Measurements from ENCODE around the gene DCANP1.

Gene DCANP1

DNA sequence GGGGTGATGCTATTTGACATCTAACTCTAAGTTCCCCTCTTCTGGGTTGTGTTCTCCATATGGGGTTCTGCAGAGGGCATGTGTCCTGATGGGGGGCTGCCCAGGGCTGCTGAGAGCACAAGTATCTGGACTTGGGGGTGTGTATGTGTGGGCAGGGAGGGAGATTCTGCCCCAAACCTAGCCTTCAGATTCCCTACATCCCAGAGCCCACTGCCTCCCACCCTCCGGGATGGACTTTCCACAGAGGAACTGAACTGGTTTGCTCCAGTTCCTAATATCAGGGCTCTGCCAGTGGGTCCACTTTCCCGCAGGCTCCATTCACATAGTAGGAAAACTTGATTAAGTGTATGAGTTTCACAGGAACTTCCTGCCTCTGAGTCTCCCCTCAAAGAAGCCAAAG lies 21.4 kb upstream of the DCANP1 start:
- no peak for TF ChIP-seq SIN3A (IDR thresholded peaks at IDR 0.05; ENCODE audit: borderline replicate concordance, insufficient read depth, low read length)
- no peak for TF ChIP-seq FOXP2 (optimal IDR thresholded peaks at IDR 0.05; ENCODE audit: borderline replicate concordance, extremely low read depth, extremely low read length, insufficient read depth)
- TF ChIP-seq, protein P1, sequence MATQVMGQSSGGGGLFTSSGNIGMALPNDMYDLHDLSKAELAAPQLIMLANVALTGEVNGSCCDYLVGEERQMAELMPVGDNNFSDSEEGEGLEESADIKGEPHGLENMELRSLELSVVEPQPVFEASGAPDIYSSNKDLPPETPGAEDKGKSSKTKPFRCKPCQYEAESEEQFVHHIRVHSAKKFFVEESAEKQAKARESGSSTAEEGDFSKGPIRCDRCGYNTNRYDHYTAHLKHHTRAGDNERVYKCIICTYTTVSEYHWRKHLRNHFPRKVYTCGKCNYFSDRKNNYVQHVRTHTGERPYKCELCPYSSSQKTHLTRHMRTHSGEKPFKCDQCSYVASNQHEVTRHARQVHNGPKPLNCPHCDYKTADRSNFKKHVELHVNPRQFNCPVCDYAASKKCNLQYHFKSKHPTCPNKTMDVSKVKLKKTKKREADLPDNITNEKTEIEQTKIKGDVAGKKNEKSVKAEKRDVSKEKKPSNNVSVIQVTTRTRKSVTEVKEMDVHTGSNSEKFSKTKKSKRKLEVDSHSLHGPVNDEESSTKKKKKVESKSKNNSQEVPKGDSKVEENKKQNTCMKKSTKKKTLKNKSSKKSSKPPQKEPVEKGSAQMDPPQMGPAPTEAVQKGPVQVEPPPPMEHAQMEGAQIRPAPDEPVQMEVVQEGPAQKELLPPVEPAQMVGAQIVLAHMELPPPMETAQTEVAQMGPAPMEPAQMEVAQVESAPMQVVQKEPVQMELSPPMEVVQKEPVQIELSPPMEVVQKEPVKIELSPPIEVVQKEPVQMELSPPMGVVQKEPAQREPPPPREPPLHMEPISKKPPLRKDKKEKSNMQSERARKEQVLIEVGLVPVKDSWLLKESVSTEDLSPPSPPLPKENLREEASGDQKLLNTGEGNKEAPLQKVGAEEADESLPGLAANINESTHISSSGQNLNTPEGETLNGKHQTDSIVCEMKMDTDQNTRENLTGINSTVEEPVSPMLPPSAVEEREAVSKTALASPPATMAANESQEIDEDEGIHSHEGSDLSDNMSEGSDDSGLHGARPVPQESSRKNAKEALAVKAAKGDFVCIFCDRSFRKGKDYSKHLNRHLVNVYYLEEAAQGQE (IDR thresholded peaks at IDR 0.05; ENCODE audit: insufficient read depth in 1 of 2, low read depth in 2 of 2, low read length in 2 of 2) = no peak
- TF ChIP-seq TAF1 (IDR thresholded peaks at IDR 0.05; ENCODE audit: borderline replicate concordance, insufficient read depth, low read length) = no peak
- no peak for TF ChIP-seq POLR2AphosphoS5 (IDR thresholded peaks at IDR 0.05; ENCODE audit: low read depth, low read length)

DNA sequence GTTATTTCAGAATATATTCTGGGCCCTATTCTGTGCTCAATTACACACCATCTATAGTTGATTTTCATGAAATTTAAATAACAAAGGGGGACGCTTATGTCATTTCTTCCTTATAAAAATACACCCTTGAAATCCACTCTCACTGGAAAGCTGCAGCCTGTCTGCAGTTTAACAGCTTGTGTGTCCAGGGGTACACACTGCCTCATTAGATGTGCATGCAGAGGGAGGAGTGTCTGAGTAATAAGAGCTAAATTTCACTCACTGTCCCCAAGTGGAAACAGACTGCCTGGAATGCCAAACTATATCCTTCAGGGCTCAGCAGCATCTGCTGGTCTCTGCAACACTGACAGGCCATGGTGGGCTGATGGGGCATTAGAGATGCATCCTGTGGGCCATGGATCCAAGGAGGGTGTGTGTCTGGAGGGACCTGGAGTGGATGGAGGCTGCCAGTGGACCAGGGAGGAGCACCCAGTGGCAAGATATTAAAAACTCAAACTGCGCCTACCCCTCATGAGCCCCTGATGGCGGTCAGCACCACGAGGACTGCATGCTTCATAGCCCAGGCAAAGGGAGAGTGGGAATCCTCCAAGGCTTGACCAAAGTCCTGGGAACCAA lies 20.8 kb upstream of the DCANP1 start:
- TF ChIP-seq, protein P1 (IDR thresholded peaks at IDR 0.05; ENCODE audit: insufficient read depth in 1 of 2, low read depth in 2 of 2, low read length in 2 of 2) = no peak
- no peak for TF ChIP-seq SIN3A (IDR thresholded peaks at IDR 0.05; ENCODE audit: borderline replicate concordance, insufficient read depth, low read length)
- TF ChIP-seq FOXP2 (optimal IDR thresholded peaks at IDR 0.05; ENCODE audit: borderline replicate concordance, extremely low read depth, extremely low read length, insufficient read depth) = no peak
- TF ChIP-seq POLR2AphosphoS5 (IDR thresholded peaks at IDR 0.05; ENCODE audit: low read depth, low read length) = no peak
- no peak for TF ChIP-seq TAF1 (IDR thresholded peaks at IDR 0.05; ENCODE audit: borderline replicate concordance, insufficient read depth, low read length)

- no peak for TF ChIP-seq POLR2AphosphoS5 (IDR thresholded peaks at IDR 0.05; ENCODE audit: low read depth, low read length)
- no peak for TF ChIP-seq SIN3A (IDR thresholded peaks at IDR 0.05; ENCODE audit: borderline replicate concordance, insufficient read depth, low read length)
- TF ChIP-seq, protein P1 (IDR thresholded peaks at IDR 0.05; ENCODE audit: insufficient read depth in 1 of 2, low read depth in 2 of 2, low read length in 2 of 2) = no peak
- no peak for TF ChIP-seq TAF1 (IDR thresholded peaks at IDR 0.05; ENCODE audit: borderline replicate concordance, insufficient read depth, low read length)
- no peak for TF ChIP-seq FOXP2 (optimal IDR thresholded peaks at IDR 0.05; ENCODE audit: borderline replicate concordance, extremely low read depth, extremely low read length, insufficient read depth)
Measured at GRCh38 chr5:135467051-135467625, 20.0 kb upstream of the DCANP1 start.

GRCh38 chr5:135466178-135467050 lies 19.3 kb upstream of the DCANP1 start:
- TF ChIP-seq FOXP2 (optimal IDR thresholded peaks at IDR 0.05; ENCODE audit: borderline replicate concordance, extremely low read depth, extremely low read length, insufficient read depth) (no peak), TAF1 (IDR thresholded peaks at IDR 0.05; ENCODE audit: borderline replicate concordance, insufficient read depth, low read length) (no peak), SIN3A (IDR thresholded peaks at IDR 0.05; ENCODE audit: borderline replicate concordance, insufficient read depth, low read length) (no peak), POLR2AphosphoS5 (IDR thresholded peaks at IDR 0.05; ENCODE audit: low read depth, low read length) (no peak)
- TF ChIP-seq, protein P1 (IDR thresholded peaks at IDR 0.05; ENCODE audit: insufficient read depth in 1 of 2, low read depth in 2 of 2, low read length in 2 of 2) = no peak

All from PFSK-1 (cell line).